GM19240 (cell line): ENCODE results near the gene GCH1.
"Not testable (repeated sequence)": the region's sequence is repeated elsewhere in the genome, so short reads cannot be mapped to it uniquely, and the experiment has no call there.

Experiments used
- DNase-seq: peaks from one replicate; pipeline ENCODE4 v3.0.0; 2011; ENCODE audit warnings: low spot score; ENCODE audit not compliant: insufficient read length

The GCH1 gene

GRCh38 chr14:54908973-54909372, 6.3 kb upstream of the GCH1 start:
- not testable (repeated sequence) for DNase-seq

DNA sequence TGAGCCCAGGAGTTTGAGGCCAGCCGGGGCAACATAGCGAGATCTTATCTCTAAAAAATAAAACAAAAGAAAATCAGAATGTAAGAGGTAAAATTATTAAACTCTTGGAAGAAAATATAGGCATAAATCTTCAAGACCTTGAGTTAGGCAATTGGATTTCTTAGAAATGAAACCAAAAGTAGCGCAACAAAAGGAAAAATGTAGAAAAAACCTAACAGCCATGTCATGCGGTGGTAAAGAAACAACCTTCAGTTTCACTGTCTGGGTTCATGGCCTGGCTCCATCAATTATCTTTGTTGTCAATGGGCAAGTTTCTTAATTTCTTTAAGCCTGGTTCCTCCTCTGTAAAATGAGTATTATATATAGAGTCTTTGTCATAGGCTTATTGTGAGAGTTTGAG, 5.6 kb upstream of the GCH1 start:
- DNase-seq = no peak

DNA sequence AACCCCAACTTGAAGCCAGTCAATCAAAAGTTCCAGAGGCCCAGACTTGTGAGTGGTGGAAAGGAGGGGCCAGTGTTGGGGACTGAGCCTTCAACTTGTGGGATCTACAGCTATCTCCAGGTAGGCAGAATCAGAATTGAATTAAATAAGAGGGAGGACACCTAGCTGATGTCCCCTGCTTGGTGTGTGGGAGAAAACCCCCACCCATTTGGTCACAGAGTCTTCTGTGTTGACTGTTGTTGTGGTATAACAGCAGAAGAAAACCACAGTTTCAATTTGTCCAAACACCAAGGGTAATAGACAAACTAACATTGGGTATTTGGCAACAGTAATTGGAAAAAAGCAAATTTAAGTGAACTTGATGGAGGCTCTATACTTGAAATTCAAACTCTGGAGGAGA, 3.4 kb upstream of the GCH1 start:
- no peak for DNase-seq

DNA sequence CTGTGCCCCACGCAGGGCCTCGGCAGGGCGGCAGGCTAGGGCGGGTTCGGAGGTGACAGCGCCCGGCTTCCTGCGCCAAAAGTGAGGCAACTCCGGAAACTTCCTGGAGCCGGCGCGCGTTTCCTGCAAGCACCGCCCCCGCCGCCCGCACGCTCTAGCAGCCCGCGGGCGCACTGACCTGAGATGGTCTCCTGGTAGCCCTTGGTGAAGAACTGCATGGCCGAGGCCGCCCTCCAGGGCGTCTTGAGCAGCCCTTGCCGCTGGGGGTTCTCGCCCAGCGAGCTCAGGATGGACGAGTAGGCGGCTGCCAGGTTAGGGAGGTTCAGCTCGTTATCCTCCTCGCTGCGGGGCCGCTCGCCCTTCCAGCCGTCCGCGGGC, 494 bp downstream of the GCH1 start:
- no peak for DNase-seq

- no peak for DNase-seq
These were observed 1.1 kb downstream of the GCH1 start for GRCh38 chr14:54901380-54902142.

DNA sequence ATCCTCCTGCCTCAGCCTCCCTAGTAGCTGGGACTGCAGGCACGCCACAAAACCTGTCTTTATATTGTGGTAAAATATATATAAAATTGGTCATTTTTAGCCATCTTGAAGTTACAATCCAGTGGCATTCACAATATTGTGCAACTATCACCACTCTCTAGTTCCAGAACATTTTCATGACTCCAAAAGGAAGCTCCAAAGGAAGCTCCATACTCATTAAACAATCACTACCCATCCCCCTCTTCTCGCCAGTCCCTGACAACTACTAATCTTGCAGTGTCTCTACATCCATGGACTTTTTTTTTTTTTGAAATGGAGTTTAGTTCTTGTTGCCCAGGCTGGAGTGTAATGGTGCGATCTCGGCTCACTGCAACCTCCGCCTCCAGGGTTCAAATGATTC, 3.1 kb downstream of the GCH1 start:
- DNase-seq = no peak

DNA sequence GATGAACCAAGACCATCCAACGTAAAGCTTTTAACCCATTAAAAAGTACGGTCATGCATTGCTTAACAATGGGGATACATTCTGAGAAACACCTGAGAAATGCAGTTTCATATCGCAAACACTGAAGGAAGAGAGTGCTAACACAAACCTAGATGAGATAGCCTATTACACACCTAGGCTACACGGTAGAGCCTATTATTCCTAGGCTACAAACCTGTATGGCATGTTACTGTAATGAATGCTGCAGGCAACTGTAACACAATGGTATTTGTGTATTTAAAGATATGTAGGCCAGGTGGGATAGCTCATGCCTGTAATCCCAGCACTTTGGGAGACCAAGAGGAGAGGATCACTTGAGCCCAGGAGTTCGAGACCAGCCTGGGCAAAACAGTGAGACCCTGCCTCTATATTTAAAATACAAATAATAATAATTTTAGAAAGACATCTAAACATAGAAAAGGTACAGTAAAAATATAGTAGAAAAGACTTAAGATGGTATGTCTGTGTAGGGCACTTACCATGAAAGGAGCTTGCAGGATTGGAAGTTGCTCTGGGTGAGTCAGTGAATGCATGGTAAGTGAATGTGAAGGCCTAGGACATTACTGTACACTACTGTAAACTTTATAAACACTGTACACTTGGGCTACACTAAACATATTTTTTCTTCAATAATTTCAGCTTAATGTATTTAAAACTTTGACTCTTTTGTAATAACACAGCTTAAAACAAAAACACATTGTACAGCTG, 4.6 kb downstream of the GCH1 start:
- DNase-seq = not testable (repeated sequence)

GRCh38 chr14:54895683-54896082, 6.9 kb downstream of the GCH1 start:
- no peak for DNase-seq

- no peak for DNase-seq
These were observed 7.6 kb downstream of the GCH1 start for GRCh38 chr14:54894995-54895394.

DNA sequence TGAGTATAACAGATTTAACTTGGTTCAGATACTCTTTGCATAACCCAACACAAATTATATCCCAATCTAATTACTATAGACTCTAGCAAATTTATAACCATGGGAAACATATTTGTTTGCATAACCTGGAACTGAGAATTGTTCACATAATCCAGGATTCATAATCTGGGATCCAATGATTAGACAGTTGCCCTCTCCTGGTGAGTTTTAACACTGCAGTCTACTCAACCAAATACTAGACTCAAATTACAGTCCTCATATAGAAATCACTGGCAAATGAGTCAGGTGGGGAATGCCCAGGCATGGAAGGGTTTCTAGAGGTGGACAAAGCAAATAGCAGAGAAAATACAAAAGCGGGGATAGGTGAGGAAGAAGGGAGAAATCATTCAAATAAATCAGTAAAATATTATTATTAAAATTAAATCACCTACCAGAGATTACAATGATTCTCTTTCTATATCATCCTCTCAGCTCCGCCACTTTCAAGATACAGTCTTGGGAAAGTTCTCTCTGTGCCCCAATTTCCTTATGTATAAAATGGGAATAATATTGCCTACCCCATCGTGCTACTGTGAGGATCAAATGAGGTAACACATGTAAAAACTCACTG, 9.4 kb downstream of the GCH1 start:
- no peak for DNase-seq

- DNase-seq = no peak
These were observed 11.0 kb downstream of the GCH1 start for GRCh38 chr14:54891471-54892245.

- DNase-seq = no peak
These were observed 11.8 kb downstream of the GCH1 start for GRCh38 chr14:54890788-54891187.

DNA sequence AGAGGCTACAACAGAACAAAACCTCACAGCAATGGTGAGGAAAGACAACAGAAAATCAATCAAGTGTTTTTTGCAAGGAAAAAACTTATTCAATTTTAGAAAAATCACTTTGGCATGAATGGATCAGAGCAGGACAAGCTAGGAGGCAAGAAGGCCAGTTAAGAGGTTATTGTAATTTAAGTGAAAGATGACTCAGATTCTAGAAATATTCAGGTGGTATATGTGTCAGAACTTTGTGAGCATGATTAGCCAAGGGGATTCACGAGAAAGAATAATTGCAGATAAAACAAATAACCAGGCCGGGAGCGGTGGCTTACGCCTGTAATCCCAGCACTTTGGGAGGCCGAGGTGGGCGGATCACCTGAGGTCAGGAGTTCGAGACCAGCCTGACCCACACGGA, 12.7 kb downstream of the GCH1 start:
- DNase-seq = no peak

- no peak for DNase-seq
These were observed 20.1 kb downstream of the GCH1 start for GRCh38 chr14:54882521-54882920.

DNA sequence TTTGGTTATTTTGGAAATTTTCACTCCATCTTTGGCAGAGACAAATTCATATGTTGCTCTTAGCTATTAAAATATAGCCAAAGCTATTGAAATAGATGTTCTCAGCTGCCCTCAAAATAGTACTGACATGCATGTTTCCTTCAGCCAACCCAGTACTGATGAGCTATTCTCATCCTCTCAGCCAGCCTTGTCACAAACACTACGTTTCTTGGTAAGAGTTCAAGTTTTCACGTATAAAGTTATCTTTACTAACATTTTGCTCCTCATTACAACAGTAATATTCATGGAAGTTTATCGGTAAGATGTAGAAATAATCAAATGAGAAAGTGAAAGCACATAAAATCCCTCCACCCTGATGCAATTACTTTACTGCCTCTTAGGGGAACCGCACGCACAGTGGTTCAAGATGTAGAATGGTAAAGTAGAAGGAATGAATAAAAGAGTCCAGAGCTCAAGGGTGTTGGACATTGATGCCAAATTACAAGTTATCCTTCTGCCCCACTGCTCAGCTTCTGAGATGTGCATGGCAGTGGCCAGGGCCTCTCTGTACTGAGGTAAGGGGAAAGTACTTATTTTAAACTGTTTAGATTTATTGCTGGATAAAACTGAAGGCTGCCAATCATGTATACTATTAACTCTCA, 20.7 kb downstream of the GCH1 start:
- no peak for DNase-seq

GRCh38 chr14:54881235-54881760, 21.3 kb downstream of the GCH1 start:
- no peak for DNase-seq

DNA sequence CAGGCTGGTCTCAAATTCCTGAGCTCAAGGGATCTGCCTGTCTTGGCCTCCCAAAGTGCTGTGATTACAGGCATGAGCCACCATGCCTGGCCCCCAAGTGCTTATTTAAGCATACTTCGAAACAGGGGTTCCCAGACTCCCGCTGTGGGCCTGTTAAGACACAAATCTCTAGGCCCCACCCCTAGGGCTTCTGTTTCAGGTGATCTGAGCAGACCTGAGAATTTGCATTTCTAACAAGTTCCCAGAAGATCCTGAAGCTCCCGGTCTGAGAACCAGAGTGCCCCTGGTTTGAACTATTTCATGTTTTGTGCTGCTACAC, 25.0 kb downstream of the GCH1 start:
- no peak for DNase-seq

GRCh38 chr14:54877015-54877702, 25.5 kb downstream of the GCH1 start:
- DNase-seq = no peak

DNA sequence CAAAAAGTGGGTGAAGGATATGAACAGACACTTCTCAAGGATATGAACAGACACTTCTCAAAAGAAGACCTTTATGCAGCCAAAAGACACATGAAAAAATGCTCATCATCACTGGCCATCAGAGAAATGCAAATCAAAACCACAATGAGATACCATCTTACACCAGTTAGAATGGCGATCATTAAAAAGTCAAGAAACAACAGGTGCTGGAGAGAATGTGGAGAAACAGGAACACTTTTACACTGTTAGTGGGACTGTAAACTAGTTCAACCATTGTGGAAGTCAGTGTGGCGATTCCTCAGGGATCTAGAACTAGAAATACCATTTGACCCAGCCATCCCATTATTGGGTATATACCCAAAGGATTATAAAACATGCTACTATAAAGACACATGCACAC, 27.0 kb downstream of the GCH1 start:
- not testable (repeated sequence) for DNase-seq
